ENCODE measurements around the gene NUCB2. TPM values are rescaled to one million over a fixed set of nuclear protein-coding genes. Genes with fewer than 3 reads are reported as not detected.

NUCB2 gene
- total and polyA plus RNA-seq, 12 donors: 78.8 to 175 (median 106) TPM

DNA sequence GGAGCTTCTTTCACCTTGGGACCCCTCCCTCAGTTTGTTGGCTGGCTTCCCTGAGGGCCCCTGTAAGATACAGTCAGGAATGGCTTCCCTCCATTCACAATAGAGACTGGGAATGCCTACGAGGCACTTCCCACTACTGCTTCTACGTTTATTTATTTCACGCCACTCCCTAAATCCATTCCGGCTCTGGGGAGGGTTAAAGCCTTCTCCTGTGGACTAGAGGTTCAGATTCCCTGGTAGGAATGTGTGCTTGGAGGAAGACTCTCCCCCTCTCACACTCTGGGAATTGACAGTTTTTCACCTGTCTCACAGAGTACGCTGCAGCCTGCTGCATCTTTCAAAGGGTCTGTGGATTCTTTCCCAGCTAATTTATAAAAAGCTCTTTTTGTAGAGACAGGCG is 3.3 kb upstream of the NUCB2 start:
- 59 to 69% methylated on average over 6 of the region's 6 CpGs for WGBS, 2 donors
- H3K27ac ChIP-seq: no peak overlapping the region
- H3K4me3 ChIP-seq: no peak overlapping the region
- H3K4me1 ChIP-seq: peaks cover 0 to 26% (median 12%) of the 10 kb centered on the region in 9 donors
- ATAC-seq (no peak), DNase-seq (no peak)
- H3K9me3 ChIP-seq: no peaks in the 10 kb centered on the region
- H3K27me3 ChIP-seq: no peaks in the 10 kb centered on the region
- TF ChIP-seq, protein P1, sequence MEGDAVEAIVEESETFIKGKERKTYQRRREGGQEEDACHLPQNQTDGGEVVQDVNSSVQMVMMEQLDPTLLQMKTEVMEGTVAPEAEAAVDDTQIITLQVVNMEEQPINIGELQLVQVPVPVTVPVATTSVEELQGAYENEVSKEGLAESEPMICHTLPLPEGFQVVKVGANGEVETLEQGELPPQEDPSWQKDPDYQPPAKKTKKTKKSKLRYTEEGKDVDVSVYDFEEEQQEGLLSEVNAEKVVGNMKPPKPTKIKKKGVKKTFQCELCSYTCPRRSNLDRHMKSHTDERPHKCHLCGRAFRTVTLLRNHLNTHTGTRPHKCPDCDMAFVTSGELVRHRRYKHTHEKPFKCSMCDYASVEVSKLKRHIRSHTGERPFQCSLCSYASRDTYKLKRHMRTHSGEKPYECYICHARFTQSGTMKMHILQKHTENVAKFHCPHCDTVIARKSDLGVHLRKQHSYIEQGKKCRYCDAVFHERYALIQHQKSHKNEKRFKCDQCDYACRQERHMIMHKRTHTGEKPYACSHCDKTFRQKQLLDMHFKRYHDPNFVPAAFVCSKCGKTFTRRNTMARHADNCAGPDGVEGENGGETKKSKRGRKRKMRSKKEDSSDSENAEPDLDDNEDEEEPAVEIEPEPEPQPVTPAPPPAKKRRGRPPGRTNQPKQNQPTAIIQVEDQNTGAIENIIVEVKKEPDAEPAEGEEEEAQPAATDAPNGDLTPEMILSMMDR (IDR thresholded peaks at IDR 0.05): no peak
- no peaks in the 10 kb centered on the region for H3K36me3 ChIP-seq
- intact Hi-C loops (cut with DNase I): no loop called here

DNA sequence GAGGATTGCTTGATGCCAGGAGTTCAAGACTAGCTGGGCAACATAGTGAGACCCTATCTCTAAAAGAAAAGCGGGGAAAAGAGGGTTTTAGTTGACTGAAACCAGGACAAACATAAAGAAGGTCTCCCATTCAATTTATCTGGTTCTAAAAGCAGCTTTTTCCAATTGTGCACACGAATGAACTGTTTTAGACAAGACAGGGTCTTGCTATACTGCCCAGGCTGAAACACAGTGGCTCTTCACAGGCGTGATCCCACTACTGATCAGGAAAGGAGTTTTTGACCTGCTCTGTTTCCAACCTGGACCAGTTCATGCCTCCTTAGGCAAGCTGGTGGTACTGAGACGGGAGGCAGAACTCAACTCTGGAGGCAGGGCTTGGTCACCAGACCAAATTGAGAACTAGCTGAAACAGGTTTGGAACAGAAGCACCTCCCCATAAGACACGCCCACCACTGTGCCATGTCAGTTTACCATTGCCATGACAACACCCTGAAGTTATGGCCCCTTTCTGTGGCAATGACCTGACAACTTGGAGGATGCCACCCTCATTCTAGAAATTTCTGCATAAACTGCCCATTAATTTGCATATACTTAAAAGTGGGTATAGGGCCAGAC is 2.8 kb upstream of the NUCB2 start:
- Histone ChIP-seq H3K4me1 (peaks cover 0 to 28% (median 13%) of the 10 kb centered on the region in 9 donors), H3K36me3 (no peaks in the 10 kb centered on the region), H3K27me3 (no peaks in the 10 kb centered on the region), H3K27ac (no peak overlapping the region), H3K9me3 (no peaks in the 10 kb centered on the region), H3K4me3 (no peak overlapping the region)
- intact Hi-C loops (cut with DNase I): no loop called here
- TF ChIP-seq, protein P1 (IDR thresholded peaks at IDR 0.05): no peak
- ATAC-seq: no peak
- no peak for DNase-seq
- WGBS, 2 donors: 90 to 93% methylated on average over 5 of the region's 5 CpGs

GRCh38 chr11:17275400-17276235 is 921 bp upstream of the NUCB2 start:
- no peaks in the 10 kb centered on the region for H3K36me3 ChIP-seq
- H3K9me3 ChIP-seq: no peaks in the 10 kb centered on the region
- intact Hi-C loops (cut with DNase I): loop anchor here in 4 of 10 donors (1.0 to 5.0 kb wide), 4 partner anchors 66 to 199 kb away; partner anchors contain the start of genes NCR3LG1 (in 2 of the 4) and RPS13 (in 1 of the 4)
- TF ChIP-seq, protein P1 (IDR thresholded peaks at IDR 0.05): no peak
- H3K4me1 ChIP-seq: peaks cover 0 to 38% (median 14%) of the 10 kb centered on the region in 9 donors
- 74 to 75% methylated on average over 10 of the region's 10 CpGs for WGBS, 2 donors
- ATAC-seq (no peak), DNase-seq (no peak)
- no peaks in the 10 kb centered on the region for H3K27me3 ChIP-seq
- H3K27ac ChIP-seq: peak overlapping the region; percentile 87 to 97 (median 92)
- peak overlapping the region; percentile 55 to 96 (median 91) for H3K4me3 ChIP-seq

DNA sequence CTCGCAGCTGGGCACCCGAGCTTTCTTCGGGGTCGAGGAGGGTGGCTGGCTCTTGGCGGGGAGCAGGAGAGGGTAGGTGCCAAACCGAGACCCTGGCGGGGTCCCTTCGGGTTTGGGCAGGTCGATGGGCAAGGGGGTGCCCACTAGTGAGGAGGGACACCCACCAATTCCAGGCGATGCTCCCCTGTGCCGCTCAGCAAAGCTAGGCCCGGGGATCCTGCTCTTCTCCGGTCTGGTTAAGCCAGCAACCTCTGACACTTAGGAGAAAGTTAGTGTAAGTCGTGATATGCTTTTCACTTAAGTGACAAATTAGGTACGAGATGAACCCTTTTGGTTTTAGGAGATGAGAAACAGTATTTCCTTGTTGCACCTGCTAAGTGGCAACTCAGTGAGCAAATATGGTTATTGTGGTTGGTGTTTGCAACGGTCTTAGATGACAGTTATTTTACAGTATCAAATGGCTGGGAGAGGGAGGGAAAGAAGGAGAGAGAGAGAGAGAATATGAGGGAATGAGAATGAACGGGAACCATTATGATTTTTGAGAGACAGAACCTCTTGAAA is 565 bp downstream of the NUCB2 start:
- Histone ChIP-seq H3K4me1 (peaks cover 0 to 39% (median 14%) of the 10 kb centered on the region in 9 donors), H3K27ac (peak overlapping the region; percentile 87 to 97 (median 92)), H3K9me3 (no peaks in the 10 kb centered on the region), H3K36me3 (no peaks in the 10 kb centered on the region), H3K27me3 (no peaks in the 10 kb centered on the region), H3K4me3 (peak overlapping the region; percentile 55 to 96 (median 91))
- intact Hi-C loops (cut with DNase I): loop anchor here in 3 of 10 donors (2.0 to 5.0 kb wide), 2 partner anchors 75 to 200 kb away; partner anchors contain the start of genes NCR3LG1 (in 2 of the 3) and RPS13 (in 1 of the 3)
- no peak for DNase-seq
- WGBS, 2 donors: 1% methylated on average over 17 of the region's 17 CpGs
- ATAC-seq: peak; percentile 6 to 48 (median 23)
- TF ChIP-seq, protein P1 (IDR thresholded peaks at IDR 0.05): no peak

All from heart right ventricle (tissue), 16 donors.